Measurements from ENCODE around the gene CLEC18B.
"Not testable (repeated sequence)": the region's sequence is repeated elsewhere in the genome, so short reads cannot be mapped to it uniquely, and the experiment has no call there.

The CLEC18B gene

GRCh38 chr16:74404148-74404933 is 16.9 kb downstream of the CLEC18B start:
- not testable (repeated sequence) for DNase-seq

- DNase-seq, result not testable (repeated sequence)
Measured at GRCh38 chr16:74400238-74400637, 21.0 kb downstream of the CLEC18B start.

GRCh38 chr16:74398212-74398895 is 22.9 kb downstream of the CLEC18B start:
- DNase-seq, result not testable (repeated sequence)

- not testable (repeated sequence) for DNase-seq
Measured at GRCh38 chr16:74396521-74397017, 24.7 kb downstream of the CLEC18B start.

GRCh38 chr16:74394604-74395003 is 26.7 kb downstream of the CLEC18B start:
- not testable (repeated sequence) for DNase-seq

- DNase-seq, result not testable (repeated sequence)
Measured at GRCh38 chr16:74394131-74394530, 27.1 kb downstream of the CLEC18B start.

- DNase-seq, result not testable (repeated sequence)
Measured at GRCh38 chr16:74391454-74392050, 29.7 kb downstream of the CLEC18B start.

- not testable (repeated sequence) for DNase-seq
Measured at GRCh38 chr16:74382339-74383034, 38.8 kb downstream of the CLEC18B start.

GRCh38 chr16:74373847-74374184 is 47.5 kb downstream of the CLEC18B start:
- not testable (repeated sequence) for DNase-seq

GRCh38 chr16:74372953-74373846 is 48.1 kb downstream of the CLEC18B start:
- DNase-seq, result no peak

GRCh38 chr16:74372369-74372768 is 48.9 kb downstream of the CLEC18B start:
- no peak for DNase-seq

- DNase-seq, result not testable (repeated sequence)
Measured at GRCh38 chr16:74370338-74371135, 50.7 kb downstream of the CLEC18B start.

- DNase-seq, result peak; percentile 95 to 97
Measured at GRCh38 chr16:74368002-74368911, 53.0 kb downstream of the CLEC18B start.

- DNase-seq, result peak in 1 of 2 experiments; percentile 58
Measured at GRCh38 chr16:74367469-74368001, 53.7 kb downstream of the CLEC18B start.

- DNase-seq, result not testable (repeated sequence)
Measured at GRCh38 chr16:74361646-74362610, 59.4 kb downstream of the CLEC18B start.

Data from activated CD4-positive, alpha-beta T cell treated with anti-CD3 and anti-CD28 coated beads, Interleukin-2, amount 50 U/mL, for 48 hours (primary cell).